Natural killer cell (primary cell): ENCODE data around the gene SOX6. TPM values are rescaled to one million over a fixed set of nuclear protein-coding genes. Genes with fewer than 3 reads are reported as not detected.

ENCODE experiments used
- ATAC-seq, 3 donors: fragments of 150-1000 bp in 2 of 3; fragments of 200-7000 bp in 1 of 3; cut with Tn5 transposase; 1 replicate in 1 of 3; 2 replicates in 2 of 3; pipeline ENCODE4 v1.10.0; 2021; ENCODE audit warnings: mild to moderate bottlenecking in 2 of 3, moderate library complexity in 2 of 3
- DNase-seq, 2 donors: peaks; one replicate each; pipeline versions ENCODE4 v3.0.0 to v3.0.0-alpha.2; 2013 to 2021; ENCODE audit warnings: mixed read lengths in 1 of 2
- H3K27ac ChIP-seq: one replicate; pipeline ENCODE4 v1.5.1; 2013; ENCODE audit warnings: mild to moderate bottlenecking, low read length
- H3K27me3 ChIP-seq: one replicate; pipeline ENCODE4 v1.6.1; 2013; ENCODE audit warnings: low read length; ENCODE audit not compliant: control insufficient read depth, insufficient read depth
- H3K36me3 ChIP-seq: one replicate; pipeline ENCODE4 v1.6.1; 2013; ENCODE audit warnings: low read length; ENCODE audit not compliant: control insufficient read depth, insufficient read depth
- H3K4me1 ChIP-seq: one replicate; pipeline ENCODE4 v1.6.1; 2013; ENCODE audit warnings: low read length; ENCODE audit not compliant: control insufficient read depth, insufficient read depth
- H3K4me3 ChIP-seq: one replicate; pipeline ENCODE4 v1.5.1; 2013; ENCODE audit warnings: low read length
- H3K9me3 ChIP-seq: one replicate; pipeline ENCODE4 v1.6.1; 2013; ENCODE audit warnings: low read length; ENCODE audit not compliant: control insufficient read depth, insufficient read depth
- H3K27ac Mint-ChIP-seq, 2 donors: one replicate each; pipeline ENCODE4 v1.8.0; 2022; ENCODE audit warnings: mild to moderate bottlenecking in 2 of 2, mixed read lengths in 2 of 2, moderate library complexity in 1 of 2
- H3K27me3 Mint-ChIP-seq, 2 donors: one replicate each; pipeline ENCODE4 v1.8.0; 2022; ENCODE audit warnings: low read depth in 2 of 2, mixed read lengths in 2 of 2
- H3K36me3 Mint-ChIP-seq: one replicate; pipeline ENCODE4 v1.8.0; 2022; ENCODE audit warnings: mixed read lengths
- H3K4me1 Mint-ChIP-seq, 2 donors: one replicate each; pipeline ENCODE4 v1.8.0; 2022; ENCODE audit warnings: mixed read lengths in 2 of 2
- H3K4me3 Mint-ChIP-seq: one replicate; pipeline ENCODE4 v1.8.0; 2022; ENCODE audit warnings: mild to moderate bottlenecking, moderate library complexity, mixed read lengths
- H3K9me3 Mint-ChIP-seq, 2 donors: one replicate each; pipeline ENCODE4 v1.8.0; 2022; ENCODE audit warnings: mixed read lengths in 2 of 2
- WGBS: methylation state at CpG from one replicate; pipeline ENCODE4 v1.1.7; 2013; ENCODE audit warnings: missing lambda C conversion rate; ENCODE audit not compliant: insufficient coverage; 5-methylcytosine and 5-hydroxymethylcytosine counted together
- intact Hi-C: fragments of 100-400 bp; cut with micrococcal nuclease; formaldehyde crosslinking; loops from one replicate; pipeline ENCODE4 v1.14.2; 2022
- total RNA-seq, 4 donors: library from RNA; stranded (reverse); fragments of 120-200 nt in 1 of 4; gene quantifications; one replicate each; pipeline versions ENCODE4 v1.2.3 to v1.2.4, GENCODE V29; 2013 to 2022
- TF ChIP-seq, protein P1 (sequence below): fragments of 200-600 bp; IDR thresholded peaks from one replicate; pipeline ENCODE4 v1.8.0; 2022; ENCODE audit warnings: antibody characterized with exemption

SOX6 gene
- total RNA-seq, 3 donors from 2014 or later (not counting 1 experiment from before 2014, with no cell fraction given), result 0.27 TPM; not detected in 2

DNA sequence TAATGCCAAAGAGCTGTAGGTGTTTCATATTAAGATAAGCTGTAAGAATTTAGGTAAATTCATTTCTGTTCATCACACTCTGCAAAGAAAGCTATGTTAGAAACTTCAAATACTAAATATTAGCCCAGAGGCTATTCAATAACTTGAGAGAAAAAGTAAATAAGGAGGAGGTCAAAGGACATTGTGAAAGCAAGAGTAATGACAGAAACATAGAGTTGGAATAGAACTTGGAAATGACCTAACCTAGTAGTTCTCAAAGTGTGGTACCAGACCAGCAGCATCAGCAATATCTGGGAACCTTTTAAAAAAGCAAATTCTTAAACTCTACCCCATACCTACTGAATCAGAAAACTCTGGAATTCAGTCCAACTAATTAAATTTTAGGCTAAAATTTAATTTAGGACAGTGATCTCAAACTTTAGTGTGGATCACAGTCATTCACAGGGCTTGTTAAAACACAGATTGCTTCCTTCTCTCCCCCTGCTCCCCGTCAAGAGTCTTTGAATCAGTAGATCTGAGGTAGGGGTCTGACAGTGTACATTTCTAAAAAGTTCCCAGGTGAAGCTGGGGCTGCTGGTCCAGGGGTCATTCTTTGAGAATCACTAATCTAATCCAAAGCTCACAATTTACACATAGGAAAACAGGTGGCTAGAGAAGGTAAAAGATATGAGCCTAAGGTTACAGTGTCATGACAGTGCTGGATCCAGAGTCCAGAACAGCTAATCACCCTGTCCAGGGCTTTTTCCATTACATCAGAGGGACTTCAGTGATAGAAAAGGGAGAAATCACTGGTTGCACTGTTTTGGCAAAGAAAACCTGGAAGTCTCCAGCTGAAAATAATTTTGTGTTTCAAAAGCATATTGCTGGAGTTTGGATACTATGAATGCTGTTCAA, 241.1 kb downstream of the SOX6 start:
- Histone ChIP-seq H3K4me3 (no peak overlapping the region), H3K36me3 (no peaks in the 10 kb centered on the region), H3K9me3 (peaks cover 2% of the 10 kb centered on the region), H3K27me3 (no peaks in the 10 kb centered on the region), H3K4me1 (no peaks in the 10 kb centered on the region), H3K27ac (no peak overlapping the region)
- TF ChIP-seq, protein P1, sequence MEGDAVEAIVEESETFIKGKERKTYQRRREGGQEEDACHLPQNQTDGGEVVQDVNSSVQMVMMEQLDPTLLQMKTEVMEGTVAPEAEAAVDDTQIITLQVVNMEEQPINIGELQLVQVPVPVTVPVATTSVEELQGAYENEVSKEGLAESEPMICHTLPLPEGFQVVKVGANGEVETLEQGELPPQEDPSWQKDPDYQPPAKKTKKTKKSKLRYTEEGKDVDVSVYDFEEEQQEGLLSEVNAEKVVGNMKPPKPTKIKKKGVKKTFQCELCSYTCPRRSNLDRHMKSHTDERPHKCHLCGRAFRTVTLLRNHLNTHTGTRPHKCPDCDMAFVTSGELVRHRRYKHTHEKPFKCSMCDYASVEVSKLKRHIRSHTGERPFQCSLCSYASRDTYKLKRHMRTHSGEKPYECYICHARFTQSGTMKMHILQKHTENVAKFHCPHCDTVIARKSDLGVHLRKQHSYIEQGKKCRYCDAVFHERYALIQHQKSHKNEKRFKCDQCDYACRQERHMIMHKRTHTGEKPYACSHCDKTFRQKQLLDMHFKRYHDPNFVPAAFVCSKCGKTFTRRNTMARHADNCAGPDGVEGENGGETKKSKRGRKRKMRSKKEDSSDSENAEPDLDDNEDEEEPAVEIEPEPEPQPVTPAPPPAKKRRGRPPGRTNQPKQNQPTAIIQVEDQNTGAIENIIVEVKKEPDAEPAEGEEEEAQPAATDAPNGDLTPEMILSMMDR, result no peak
- H3K27me3 Mint-ChIP-seq, result no peaks in the 10 kb centered on the region
- no CpG with 5 or more reads among the region's 1 CpG for WGBS
- peaks cover 0 to 5% of the 10 kb centered on the region in 2 donors for H3K9me3 Mint-ChIP-seq
- no peaks in the 10 kb centered on the region for H3K36me3 Mint-ChIP-seq
- H3K4me3 Mint-ChIP-seq, result no peak overlapping the region
- H3K27ac Mint-ChIP-seq, result no peak overlapping the region
- DNase-seq (no peak), ATAC-seq (no peak)
- intact Hi-C loops, result no loop called here
- H3K4me1 Mint-ChIP-seq, result no peaks in the 10 kb centered on the region

DNA sequence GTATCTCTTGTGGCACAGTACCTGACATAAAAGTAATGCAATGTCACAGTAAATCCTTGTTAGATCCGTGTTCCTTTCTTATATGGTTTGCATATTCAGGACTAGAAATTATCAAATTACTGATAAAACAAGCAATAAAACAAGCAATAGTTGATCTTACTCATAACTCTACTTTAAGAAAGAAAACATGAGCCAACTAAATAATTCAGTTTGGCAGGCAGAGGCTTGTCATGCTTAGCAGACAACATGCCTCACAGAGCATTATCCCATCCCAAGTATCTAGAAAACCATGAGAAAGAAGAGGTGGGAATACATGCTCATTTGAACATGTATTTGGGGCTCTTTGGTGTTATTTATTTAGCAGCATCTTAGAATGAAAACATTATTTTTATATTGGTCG, 241.9 kb downstream of the SOX6 start:
- Histone ChIP-seq H3K4me1 (no peaks in the 10 kb centered on the region), H3K36me3 (no peaks in the 10 kb centered on the region), H3K27ac (no peak overlapping the region), H3K9me3 (peaks cover 2% of the 10 kb centered on the region), H3K27me3 (no peaks in the 10 kb centered on the region), H3K4me3 (no peak overlapping the region)
- no peaks in the 10 kb centered on the region for H3K4me1 Mint-ChIP-seq
- ATAC-seq (no peak), DNase-seq (no peak)
- no peak overlapping the region for H3K4me3 Mint-ChIP-seq
- TF ChIP-seq, protein P1, result no peak
- no peak overlapping the region for H3K27ac Mint-ChIP-seq
- no peaks in the 10 kb centered on the region for H3K36me3 Mint-ChIP-seq
- H3K9me3 Mint-ChIP-seq, result peaks cover 0 to 2% of the 10 kb centered on the region in 2 donors
- intact Hi-C loops, result no loop called here
- H3K27me3 Mint-ChIP-seq, result no peaks in the 10 kb centered on the region
- 94% methylated on average over 2 of the region's 2 CpGs for WGBS

DNA sequence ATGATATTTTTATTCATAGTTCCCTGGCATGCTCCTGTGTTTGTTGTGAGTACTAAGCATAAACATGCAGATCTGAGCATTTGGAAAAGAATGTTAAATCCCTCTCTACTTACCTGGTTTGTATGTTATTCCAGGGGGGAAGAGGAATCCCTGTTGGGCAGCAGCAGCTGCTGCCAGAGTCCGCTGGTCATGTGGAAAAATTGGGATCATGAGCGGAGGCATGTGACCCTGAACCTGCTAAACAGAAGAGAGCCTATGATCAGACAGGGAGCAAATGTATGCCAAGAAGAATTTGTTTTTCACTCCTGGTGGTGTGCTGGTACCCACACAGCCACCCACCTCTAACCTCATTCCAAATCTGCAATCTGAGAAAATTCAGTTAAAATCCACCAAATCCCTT, 244.7 kb downstream of the SOX6 start:
- H3K27ac Mint-ChIP-seq, result no peak overlapping the region
- TF ChIP-seq, protein P1, result no peak
- H3K9me3 ChIP-seq, result peaks cover under 1% of the 10 kb centered on the region
- H3K27ac ChIP-seq, result no peak overlapping the region
- no peaks in the 10 kb centered on the region for H3K27me3 ChIP-seq
- H3K4me1 ChIP-seq, result no peaks in the 10 kb centered on the region
- DNase-seq (no peak), ATAC-seq (no peak)
- 88% methylated on average over 2 of the region's 2 CpGs for WGBS
- no peaks in the 10 kb centered on the region for H3K27me3 Mint-ChIP-seq
- no peaks in the 10 kb centered on the region for H3K4me1 Mint-ChIP-seq
- H3K4me3 Mint-ChIP-seq, result no peak overlapping the region
- H3K9me3 Mint-ChIP-seq, result peaks cover 2% of the 10 kb centered on the region in 2 donors
- intact Hi-C loops, result no loop called here
- H3K4me3 ChIP-seq, result no peak overlapping the region
- H3K36me3 Mint-ChIP-seq, result no peaks in the 10 kb centered on the region
- H3K36me3 ChIP-seq, result no peaks in the 10 kb centered on the region
